Body of pancreas (tissue), 4 donors: ENCODE measurements around the gene ELP4. TPM values are rescaled to one million over a fixed set of nuclear protein-coding genes. Genes with fewer than 3 reads are reported as not detected.

ENCODE experiments used
- ATAC-seq: fragments of 150-250 bp; one replicate; pipeline ENCODE4 v1.9.1; 2016
- DNase-seq, 4 donors: peaks; one replicate each; pipeline ENCODE4 v3.0.0-alpha.2; 2019
- H3K27ac ChIP-seq, 4 donors: fragments of 200-600 bp; sonication (generic); 1 replicate in 3 of 4; 2 replicates in 1 of 4; pipeline versions ENCODE4 v1.5.1 to v1.6.1; 2016 to 2019; ENCODE audit warnings: mild to moderate bottlenecking in 1 of 4, mixed read lengths in 1 of 4, moderate library complexity in 1 of 4
- H3K27me3 ChIP-seq, 2 donors: fragments of 200-600 bp; sonication (generic); one replicate each; pipeline ENCODE4 v1.6.0; 2016; ENCODE audit warnings: mild to moderate bottlenecking in 1 of 2
- H3K36me3 ChIP-seq, 2 donors: fragments of 200-600 bp; sonication (generic); replicated peaks in 1 of 2; 2 replicates each; pipeline ENCODE4 v1.5.1; 2016; ENCODE audit warnings: low read depth in 2 of 2; ENCODE audit not compliant: insufficient read depth in 1 of 2
- H3K4me1 ChIP-seq: fragments of 200-600 bp; sonication (generic); one replicate; pipeline ENCODE4 v1.6.0; 2016
- H3K4me3 ChIP-seq, 2 donors: fragments of 200-600 bp; sonication (generic); 1 replicate in 1 of 2; 2 replicates in 1 of 2; pipeline ENCODE4 v1.5.1; 2016 to 2019
- H3K9me3 ChIP-seq, 3 donors: fragments of 200-600 bp; sonication (generic); 1 replicate in 2 of 3; 2 replicates in 1 of 3; pipeline ENCODE4 v1.5.1; 2016
- CTCF ChIP-seq, 7 experiments: fragments of 450-650 bp in 4 of 7; fragments of 200-600 bp in 3 of 7; sonication (generic) in 3 of 7; IDR thresholded peaks; one replicate each; pipeline ENCODE4 v1.5.1; 2016 to 2019; ENCODE audit warnings: antibody characterized with exemption in 7 of 7
- POLR2A ChIP-seq, 3 donors: fragments of 450-650 bp; IDR thresholded peaks; one replicate each; pipeline ENCODE4 v1.6.1; 2016; ENCODE audit warnings: antibody characterized with exemption in 3 of 3, mild to moderate bottlenecking in 2 of 3
- WGBS, 2 donors: methylation state at CpG; one replicate each; pipeline ENCODE4 v1.1.5; 2017; 5-methylcytosine and 5-hydroxymethylcytosine counted together
- intact Hi-C: fragments of 100-400 bp; cut with DNase I; formaldehyde crosslinking; loops from one replicate; pipeline ENCODE4 v1.15.1; 2023
- total RNA-seq, 2 donors: library from RNA; depleted of rRNA; stranded (reverse); fragments of >200 nt; gene quantifications; one replicate each; pipeline ENCODE4 v1.1.0, GENCODE V29; 2016

ELP4 gene
- total RNA-seq, 2 donors from 2014 or later = 20.2 to 33.3 TPM

GRCh38 chr11:31822175-31822926 lies 312.8 kb downstream of the ELP4 start:
- no peaks in the 10 kb centered on the region for H3K36me3 ChIP-seq
- no peaks in the 10 kb centered on the region for H3K9me3 ChIP-seq
- WGBS, 2 donors = 37 to 44% methylated on average over 17 of the region's 17 CpGs
- DNase-seq (no peak), ATAC-seq (no peak)
- no peak overlapping the region for H3K4me3 ChIP-seq
- peaks cover 0 to 61% of the 10 kb centered on the region in 2 donors for H3K27me3 ChIP-seq
- H3K27ac ChIP-seq = no peak overlapping the region
- TF ChIP-seq CTCF (IDR thresholded peaks at IDR 0.05) (no peak), POLR2A (IDR thresholded peaks at IDR 0.05) (no peak)
- H3K4me1 ChIP-seq = peaks cover 28% of the 10 kb centered on the region
- intact Hi-C loops = no loop called here

GRCh38 chr11:31822927-31823643 lies 313.5 kb downstream of the ELP4 start:
- Histone ChIP-seq H3K9me3 (no peaks in the 10 kb centered on the region), H3K27ac (no peak overlapping the region), H3K4me1 (peaks cover 21% of the 10 kb centered on the region), H3K27me3 (peaks cover 0 to 58% of the 10 kb centered on the region in 2 donors), H3K36me3 (no peaks in the 10 kb centered on the region), H3K4me3 (no peak overlapping the region)
- 55 to 66% methylated on average over 11 to 14 of the region's 14 CpGs for WGBS, 2 donors
- no peak for ATAC-seq
- no peak for TF ChIP-seq POLR2A (IDR thresholded peaks at IDR 0.05)
- no peak for TF ChIP-seq CTCF (IDR thresholded peaks at IDR 0.05)
- DNase-seq = no peak
- intact Hi-C loops = no loop called here

- Histone ChIP-seq H3K9me3 (no peaks in the 10 kb centered on the region), H3K4me3 (no peak overlapping the region), H3K27me3 (peaks cover 0 to 51% of the 10 kb centered on the region in 2 donors), H3K4me1 (peaks cover 17% of the 10 kb centered on the region), H3K36me3 (no peaks in the 10 kb centered on the region), H3K27ac (no peak overlapping the region)
- TF ChIP-seq CTCF (IDR thresholded peaks at IDR 0.05) = no peak
- TF ChIP-seq POLR2A (IDR thresholded peaks at IDR 0.05) = no peak
- DNase-seq (no peak), ATAC-seq (no peak)
- WGBS, 2 donors = 27% methylated on average over 18 to 24 of the region's 24 CpGs
- intact Hi-C loops = no loop called here
Measured at GRCh38 chr11:31823644-31824331, 314.2 kb downstream of the ELP4 start.

- no peak for TF ChIP-seq POLR2A (IDR thresholded peaks at IDR 0.05)
- no peak for TF ChIP-seq CTCF (IDR thresholded peaks at IDR 0.05)
- Histone ChIP-seq H3K4me3 (no peak overlapping the region), H3K27ac (no peak overlapping the region), H3K27me3 (peaks cover 0 to 50% of the 10 kb centered on the region in 2 donors), H3K4me1 (peaks cover 17% of the 10 kb centered on the region), H3K36me3 (no peaks in the 10 kb centered on the region), H3K9me3 (no peaks in the 10 kb centered on the region)
- ATAC-seq (no peak), DNase-seq (no peak)
- WGBS, 2 donors = 12 to 16% methylated on average over 18 of the region's 18 CpGs
- intact Hi-C loops = no loop called here
Measured at GRCh38 chr11:31824332-31824878, 314.8 kb downstream of the ELP4 start.
